Activated CD8-positive, alpha-beta memory T cell treated with anti-CD3 and anti-CD28 coated beads for 24 hours (primary cell): ENCODE results near the gene B4GALT5.
"Not testable (repeated sequence)": the region's sequence is repeated elsewhere in the genome, so short reads cannot be mapped to it uniquely, and the experiment has no call there.

ENCODE experiments used
- DNase-seq: peaks from one replicate; pipeline ENCODE4 v3.0.0-alpha.2; 2020

Gene B4GALT5

GRCh38 chr20:49620364-49621240, 93.1 kb downstream of the B4GALT5 start:
- DNase-seq: no peak

GRCh38 chr20:49619113-49620048, 94.3 kb downstream of the B4GALT5 start:
- DNase-seq: no peak

- no peak for DNase-seq
Observed at GRCh38 chr20:49618289-49618688, 95.4 kb downstream of the B4GALT5 start.

- DNase-seq: not testable (repeated sequence)
Observed at GRCh38 chr20:49617394-49617793, 96.3 kb downstream of the B4GALT5 start.

GRCh38 chr20:49616154-49617007, 97.3 kb downstream of the B4GALT5 start:
- no peak for DNase-seq

GRCh38 chr20:49615401-49616153, 98.1 kb downstream of the B4GALT5 start:
- no peak for DNase-seq

GRCh38 chr20:49615051-49615400, 98.7 kb downstream of the B4GALT5 start:
- DNase-seq: not testable (repeated sequence)

- no peak for DNase-seq
Observed at GRCh38 chr20:49614338-49615050, 99.2 kb downstream of the B4GALT5 start.

- DNase-seq: no peak
Observed at GRCh38 chr20:49612127-49612738, 101.4 kb downstream of the B4GALT5 start.

GRCh38 chr20:49611539-49612126, 102.0 kb downstream of the B4GALT5 start:
- DNase-seq: not testable (repeated sequence)

GRCh38 chr20:49610691-49611538, 102.8 kb downstream of the B4GALT5 start:
- DNase-seq: peak; percentile 94

GRCh38 chr20:49608752-49609670, 104.7 kb downstream of the B4GALT5 start:
- DNase-seq: peak; percentile 90

- no peak for DNase-seq
Observed at GRCh38 chr20:49607568-49607967, 106.1 kb downstream of the B4GALT5 start.

GRCh38 chr20:49603209-49603627, 110.5 kb downstream of the B4GALT5 start:
- DNase-seq: no peak

GRCh38 chr20:49602345-49603208, 111.1 kb downstream of the B4GALT5 start:
- no peak for DNase-seq

- no peak for DNase-seq
Observed at GRCh38 chr20:49601153-49601924, 112.3 kb downstream of the B4GALT5 start.
